ENCODE data around the gene XRCC6.

DNA sequence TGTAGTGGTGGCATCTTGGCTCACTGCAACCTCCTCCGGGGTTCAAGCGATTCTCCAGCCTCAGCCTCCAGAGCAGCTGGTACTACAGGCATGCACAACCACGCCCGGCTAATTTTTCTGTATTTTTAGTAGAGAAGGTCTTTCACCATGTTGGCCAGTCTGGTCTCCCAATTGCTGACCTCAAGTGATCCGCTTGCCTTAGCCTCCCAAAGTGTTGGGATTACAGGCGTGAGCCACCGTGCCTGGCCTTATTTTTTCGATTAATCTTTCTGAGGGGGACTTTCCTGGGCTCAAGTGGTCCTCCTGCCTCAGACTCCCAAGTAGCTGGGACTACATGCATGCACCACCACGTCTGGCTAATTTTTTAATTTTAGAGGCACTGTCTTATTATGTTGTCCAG is 62.0 kb downstream of the XRCC6 start:
- TF ChIP-seq EZH2 (IDR thresholded peaks at IDR 0.05) (no peak), POLR2A (IDR thresholded peaks at IDR 0.05; ENCODE audit: borderline replicate concordance, extremely low read depth, insufficient read depth, insufficient read length) (no peak), ZNF274 (IDR thresholded peaks at IDR 0.05; ENCODE audit: low read depth, low read length) (no peak), POLR2AphosphoS5 (IDR thresholded peaks at IDR 0.05; ENCODE audit: low read depth, low read length) (no peak), SP1 (IDR thresholded peaks at IDR 0.05; ENCODE audit: low read depth) (no peak), ZBTB33 (IDR thresholded peaks at IDR 0.05; ENCODE audit: extremely low read depth, insufficient replicate concordance, low read length) (no peak), JUND (IDR thresholded peaks at IDR 0.05) (no peak), TCF7L2 (IDR thresholded peaks at IDR 0.05; ENCODE audit: borderline replicate concordance, extremely low read depth, insufficient read depth, insufficient read length) (no peak), ELF1 (IDR thresholded peaks at IDR 0.05; ENCODE audit: borderline replicate concordance, low read depth) (no peak)
- TF ChIP-seq, protein P1, sequence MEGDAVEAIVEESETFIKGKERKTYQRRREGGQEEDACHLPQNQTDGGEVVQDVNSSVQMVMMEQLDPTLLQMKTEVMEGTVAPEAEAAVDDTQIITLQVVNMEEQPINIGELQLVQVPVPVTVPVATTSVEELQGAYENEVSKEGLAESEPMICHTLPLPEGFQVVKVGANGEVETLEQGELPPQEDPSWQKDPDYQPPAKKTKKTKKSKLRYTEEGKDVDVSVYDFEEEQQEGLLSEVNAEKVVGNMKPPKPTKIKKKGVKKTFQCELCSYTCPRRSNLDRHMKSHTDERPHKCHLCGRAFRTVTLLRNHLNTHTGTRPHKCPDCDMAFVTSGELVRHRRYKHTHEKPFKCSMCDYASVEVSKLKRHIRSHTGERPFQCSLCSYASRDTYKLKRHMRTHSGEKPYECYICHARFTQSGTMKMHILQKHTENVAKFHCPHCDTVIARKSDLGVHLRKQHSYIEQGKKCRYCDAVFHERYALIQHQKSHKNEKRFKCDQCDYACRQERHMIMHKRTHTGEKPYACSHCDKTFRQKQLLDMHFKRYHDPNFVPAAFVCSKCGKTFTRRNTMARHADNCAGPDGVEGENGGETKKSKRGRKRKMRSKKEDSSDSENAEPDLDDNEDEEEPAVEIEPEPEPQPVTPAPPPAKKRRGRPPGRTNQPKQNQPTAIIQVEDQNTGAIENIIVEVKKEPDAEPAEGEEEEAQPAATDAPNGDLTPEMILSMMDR (IDR thresholded peaks at IDR 0.05 in 2 of 3, conservative IDR thresholded peaks at IDR 0.05 in 1 of 3; ENCODE audit: borderline replicate concordance in 1 of 3, insufficient read depth in 1 of 3, low read depth in 2 of 3, low read length in 2 of 3), result no peak
- TF ChIP-seq, protein P2, sequence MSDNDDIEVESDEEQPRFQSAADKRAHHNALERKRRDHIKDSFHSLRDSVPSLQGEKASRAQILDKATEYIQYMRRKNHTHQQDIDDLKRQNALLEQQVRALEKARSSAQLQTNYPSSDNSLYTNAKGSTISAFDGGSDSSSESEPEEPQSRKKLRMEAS (IDR thresholded peaks at IDR 0.05), result no peak
- TF ChIP-seq, protein P3, sequence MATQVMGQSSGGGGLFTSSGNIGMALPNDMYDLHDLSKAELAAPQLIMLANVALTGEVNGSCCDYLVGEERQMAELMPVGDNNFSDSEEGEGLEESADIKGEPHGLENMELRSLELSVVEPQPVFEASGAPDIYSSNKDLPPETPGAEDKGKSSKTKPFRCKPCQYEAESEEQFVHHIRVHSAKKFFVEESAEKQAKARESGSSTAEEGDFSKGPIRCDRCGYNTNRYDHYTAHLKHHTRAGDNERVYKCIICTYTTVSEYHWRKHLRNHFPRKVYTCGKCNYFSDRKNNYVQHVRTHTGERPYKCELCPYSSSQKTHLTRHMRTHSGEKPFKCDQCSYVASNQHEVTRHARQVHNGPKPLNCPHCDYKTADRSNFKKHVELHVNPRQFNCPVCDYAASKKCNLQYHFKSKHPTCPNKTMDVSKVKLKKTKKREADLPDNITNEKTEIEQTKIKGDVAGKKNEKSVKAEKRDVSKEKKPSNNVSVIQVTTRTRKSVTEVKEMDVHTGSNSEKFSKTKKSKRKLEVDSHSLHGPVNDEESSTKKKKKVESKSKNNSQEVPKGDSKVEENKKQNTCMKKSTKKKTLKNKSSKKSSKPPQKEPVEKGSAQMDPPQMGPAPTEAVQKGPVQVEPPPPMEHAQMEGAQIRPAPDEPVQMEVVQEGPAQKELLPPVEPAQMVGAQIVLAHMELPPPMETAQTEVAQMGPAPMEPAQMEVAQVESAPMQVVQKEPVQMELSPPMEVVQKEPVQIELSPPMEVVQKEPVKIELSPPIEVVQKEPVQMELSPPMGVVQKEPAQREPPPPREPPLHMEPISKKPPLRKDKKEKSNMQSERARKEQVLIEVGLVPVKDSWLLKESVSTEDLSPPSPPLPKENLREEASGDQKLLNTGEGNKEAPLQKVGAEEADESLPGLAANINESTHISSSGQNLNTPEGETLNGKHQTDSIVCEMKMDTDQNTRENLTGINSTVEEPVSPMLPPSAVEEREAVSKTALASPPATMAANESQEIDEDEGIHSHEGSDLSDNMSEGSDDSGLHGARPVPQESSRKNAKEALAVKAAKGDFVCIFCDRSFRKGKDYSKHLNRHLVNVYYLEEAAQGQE (IDR thresholded peaks at IDR 0.05; ENCODE audit: low read depth), result no peak
